Measurements from ENCODE around the gene KCNH4. TPM values are rescaled to one million over a fixed set of nuclear protein-coding genes. Genes with fewer than 3 reads are reported as not detected.

KCNH4 gene
- total and polyA plus RNA-seq, 2 of the 13 experiments (the other 11 are each of a cell fraction or from before 2014, with no cell fraction given) = 0.01 to 0.09 TPM

- TF ChIP-seq ZNF546 (CRISPR knock-in tag; conservative IDR thresholded peaks at IDR 0.05) (no peak), NFE2L2 (IDR thresholded peaks at IDR 0.05; ENCODE audit: low read length) (no peak), MATR3 (CRISPR knock-in tag; IDR thresholded peaks at IDR 0.05) (no peak), MTA3 (CRISPR knock-in tag; IDR thresholded peaks at IDR 0.05) (no peak), ZNF597 (CRISPR knock-in tag; IDR thresholded peaks at IDR 0.05) (no peak), PRMT3 (CRISPR knock-in tag; IDR thresholded peaks at IDR 0.05; ENCODE audit: borderline replicate concordance, low read depth) (no peak), TCF7L2 (IDR thresholded peaks at IDR 0.05; ENCODE audit: low read depth, low read length) (no peak), CHD4 (IDR thresholded peaks at IDR 0.05; ENCODE audit: borderline replicate concordance, low read length) (no peak), MBNL3 (CRISPR knock-in tag; conservative IDR thresholded peaks at IDR 0.05) (no peak), TSC22D2 (CRISPR knock-in tag; IDR thresholded peaks at IDR 0.05; ENCODE audit: borderline replicate concordance) (no peak), ZSCAN9 (CRISPR knock-in tag; IDR thresholded peaks at IDR 0.05; ENCODE audit: borderline replicate concordance) (peak; percentile 56; the same call in 1 of the 2 replicates), NCOA5 (CRISPR knock-in tag; IDR thresholded peaks at IDR 0.05) (no peak), RARG (CRISPR knock-in tag; IDR thresholded peaks at IDR 0.05; ENCODE audit: low read depth) (no peak), ZSCAN20 (CRISPR knock-in tag; IDR thresholded peaks at IDR 0.05; ENCODE audit: borderline replicate concordance) (no peak), ETV5 (CRISPR knock-in tag; IDR thresholded peaks at IDR 0.05; ENCODE audit: borderline replicate concordance) (peak; percentile 99)
- TF ChIP-seq, protein P1, sequence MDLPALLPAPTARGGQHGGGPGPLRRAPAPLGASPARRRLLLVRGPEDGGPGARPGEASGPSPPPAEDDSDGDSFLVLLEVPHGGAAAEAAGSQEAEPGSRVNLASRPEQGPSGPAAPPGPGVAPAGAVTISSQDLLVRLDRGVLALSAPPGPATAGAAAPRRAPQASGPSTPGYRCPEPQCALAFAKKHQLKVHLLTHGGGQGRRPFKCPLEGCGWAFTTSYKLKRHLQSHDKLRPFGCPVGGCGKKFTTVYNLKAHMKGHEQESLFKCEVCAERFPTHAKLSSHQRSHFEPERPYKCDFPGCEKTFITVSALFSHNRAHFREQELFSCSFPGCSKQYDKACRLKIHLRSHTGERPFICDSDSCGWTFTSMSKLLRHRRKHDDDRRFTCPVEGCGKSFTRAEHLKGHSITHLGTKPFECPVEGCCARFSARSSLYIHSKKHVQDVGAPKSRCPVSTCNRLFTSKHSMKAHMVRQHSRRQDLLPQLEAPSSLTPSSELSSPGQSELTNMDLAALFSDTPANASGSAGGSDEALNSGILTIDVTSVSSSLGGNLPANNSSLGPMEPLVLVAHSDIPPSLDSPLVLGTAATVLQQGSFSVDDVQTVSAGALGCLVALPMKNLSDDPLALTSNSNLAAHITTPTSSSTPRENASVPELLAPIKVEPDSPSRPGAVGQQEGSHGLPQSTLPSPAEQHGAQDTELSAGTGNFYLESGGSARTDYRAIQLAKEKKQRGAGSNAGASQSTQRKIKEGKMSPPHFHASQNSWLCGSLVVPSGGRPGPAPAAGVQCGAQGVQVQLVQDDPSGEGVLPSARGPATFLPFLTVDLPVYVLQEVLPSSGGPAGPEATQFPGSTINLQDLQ (CRISPR knock-in tag; IDR thresholded peaks at IDR 0.05) = no peak
- TF ChIP-seq, protein P2, sequence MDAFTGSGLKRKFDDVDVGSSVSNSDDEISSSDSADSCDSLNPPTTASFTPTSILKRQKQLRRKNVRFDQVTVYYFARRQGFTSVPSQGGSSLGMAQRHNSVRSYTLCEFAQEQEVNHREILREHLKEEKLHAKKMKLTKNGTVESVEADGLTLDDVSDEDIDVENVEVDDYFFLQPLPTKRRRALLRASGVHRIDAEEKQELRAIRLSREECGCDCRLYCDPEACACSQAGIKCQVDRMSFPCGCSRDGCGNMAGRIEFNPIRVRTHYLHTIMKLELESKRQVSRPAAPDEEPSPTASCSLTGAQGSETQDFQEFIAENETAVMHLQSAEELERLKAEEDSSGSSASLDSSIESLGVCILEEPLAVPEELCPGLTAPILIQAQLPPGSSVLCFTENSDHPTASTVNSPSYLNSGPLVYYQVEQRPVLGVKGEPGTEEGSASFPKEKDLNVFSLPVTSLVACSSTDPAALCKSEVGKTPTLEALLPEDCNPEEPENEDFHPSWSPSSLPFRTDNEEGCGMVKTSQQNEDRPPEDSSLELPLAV (CRISPR knock-in tag; conservative IDR thresholded peaks at IDR 0.05; ENCODE audit: low read depth) = no peak
- TF ChIP-seq, protein P3, sequence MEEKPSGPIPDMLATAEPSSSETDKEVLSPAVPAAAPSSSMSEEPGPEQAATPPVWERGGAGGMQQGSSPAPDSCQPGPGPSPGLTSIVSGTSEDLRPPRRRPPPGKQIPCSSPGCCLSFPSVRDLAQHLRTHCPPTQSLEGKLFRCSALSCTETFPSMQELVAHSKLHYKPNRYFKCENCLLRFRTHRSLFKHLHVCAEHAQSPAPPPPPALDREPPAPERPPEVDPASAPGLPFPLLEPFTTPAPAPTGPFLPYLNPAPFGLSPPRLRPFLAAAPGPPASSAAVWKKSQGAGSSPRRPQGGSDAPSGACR (CRISPR knock-in tag; IDR thresholded peaks at IDR 0.05) = no peak
- TF ChIP-seq, protein P4, sequence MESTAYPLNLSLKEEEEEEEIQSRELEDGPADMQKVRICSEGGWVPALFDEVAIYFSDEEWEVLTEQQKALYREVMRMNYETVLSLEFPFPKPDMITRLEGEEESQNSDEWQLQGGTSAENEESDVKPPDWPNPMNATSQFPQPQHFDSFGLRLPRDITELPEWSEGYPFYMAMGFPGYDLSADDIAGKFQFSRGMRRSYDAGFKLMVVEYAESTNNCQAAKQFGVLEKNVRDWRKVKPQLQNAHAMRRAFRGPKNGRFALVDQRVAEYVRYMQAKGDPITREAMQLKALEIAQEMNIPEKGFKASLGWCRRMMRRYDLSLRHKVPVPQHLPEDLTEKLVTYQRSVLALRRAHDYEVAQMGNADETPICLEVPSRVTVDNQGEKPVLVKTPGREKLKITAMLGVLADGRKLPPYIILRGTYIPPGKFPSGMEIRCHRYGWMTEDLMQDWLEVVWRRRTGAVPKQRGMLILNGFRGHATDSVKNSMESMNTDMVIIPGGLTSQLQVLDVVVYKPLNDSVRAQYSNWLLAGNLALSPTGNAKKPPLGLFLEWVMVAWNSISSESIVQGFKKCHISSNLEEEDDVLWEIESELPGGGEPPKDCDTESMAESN (CRISPR knock-in tag; conservative IDR thresholded peaks at IDR 0.05) = no peak
- TF ChIP-seq, protein P5, sequence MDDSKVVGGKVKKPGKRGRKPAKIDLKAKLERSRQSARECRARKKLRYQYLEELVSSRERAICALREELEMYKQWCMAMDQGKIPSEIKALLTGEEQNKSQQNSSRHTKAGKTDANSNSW (CRISPR knock-in tag; IDR thresholded peaks at IDR 0.05; ENCODE audit: borderline replicate concordance) = no peak
Observed at GRCh38 chr17:42135664-42136653, 45.0 kb downstream of the KCNH4 start (continued).

Data from HepG2 (cell line).